GM10266 (cell line): ENCODE results near the gene FGF18.

Experiments used
- DNase-seq: peaks from one replicate; pipeline ENCODE4 v3.0.0; 2012; ENCODE audit errors: extremely low spot score
- TF ChIP-seq, protein P1 (sequence below): IDR thresholded peaks from 2 replicates; pipeline ENCODE4 v1.5.1; 2012; ENCODE audit warnings: mild to moderate bottlenecking, low read depth; ENCODE audit not compliant: control insufficient read depth, insufficient read depth; ENCODE audit errors: missing control alignments

FGF18 gene

DNA sequence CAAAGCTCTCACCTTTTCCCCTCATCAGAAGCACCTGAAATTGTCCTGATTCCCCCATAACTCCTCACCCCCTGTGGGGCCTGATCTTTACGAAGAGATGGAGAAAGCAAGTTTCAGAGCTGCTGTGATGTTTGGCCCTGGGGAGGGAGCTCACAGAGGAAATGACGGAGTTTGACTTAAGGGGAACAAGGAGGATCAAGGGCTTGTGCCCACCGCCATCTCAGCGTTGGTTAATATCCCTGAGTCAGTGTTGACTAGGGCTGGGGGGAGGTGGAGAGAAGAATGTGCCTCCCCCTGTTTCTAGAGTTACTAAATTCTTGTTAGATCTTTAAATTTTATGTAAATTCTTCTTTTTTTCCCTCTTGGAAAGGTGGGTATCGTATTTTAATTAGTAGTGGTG, 27.8 kb downstream of the FGF18 start:
- DNase-seq: no peak
- TF ChIP-seq, protein P1, sequence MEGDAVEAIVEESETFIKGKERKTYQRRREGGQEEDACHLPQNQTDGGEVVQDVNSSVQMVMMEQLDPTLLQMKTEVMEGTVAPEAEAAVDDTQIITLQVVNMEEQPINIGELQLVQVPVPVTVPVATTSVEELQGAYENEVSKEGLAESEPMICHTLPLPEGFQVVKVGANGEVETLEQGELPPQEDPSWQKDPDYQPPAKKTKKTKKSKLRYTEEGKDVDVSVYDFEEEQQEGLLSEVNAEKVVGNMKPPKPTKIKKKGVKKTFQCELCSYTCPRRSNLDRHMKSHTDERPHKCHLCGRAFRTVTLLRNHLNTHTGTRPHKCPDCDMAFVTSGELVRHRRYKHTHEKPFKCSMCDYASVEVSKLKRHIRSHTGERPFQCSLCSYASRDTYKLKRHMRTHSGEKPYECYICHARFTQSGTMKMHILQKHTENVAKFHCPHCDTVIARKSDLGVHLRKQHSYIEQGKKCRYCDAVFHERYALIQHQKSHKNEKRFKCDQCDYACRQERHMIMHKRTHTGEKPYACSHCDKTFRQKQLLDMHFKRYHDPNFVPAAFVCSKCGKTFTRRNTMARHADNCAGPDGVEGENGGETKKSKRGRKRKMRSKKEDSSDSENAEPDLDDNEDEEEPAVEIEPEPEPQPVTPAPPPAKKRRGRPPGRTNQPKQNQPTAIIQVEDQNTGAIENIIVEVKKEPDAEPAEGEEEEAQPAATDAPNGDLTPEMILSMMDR: no peak

DNA sequence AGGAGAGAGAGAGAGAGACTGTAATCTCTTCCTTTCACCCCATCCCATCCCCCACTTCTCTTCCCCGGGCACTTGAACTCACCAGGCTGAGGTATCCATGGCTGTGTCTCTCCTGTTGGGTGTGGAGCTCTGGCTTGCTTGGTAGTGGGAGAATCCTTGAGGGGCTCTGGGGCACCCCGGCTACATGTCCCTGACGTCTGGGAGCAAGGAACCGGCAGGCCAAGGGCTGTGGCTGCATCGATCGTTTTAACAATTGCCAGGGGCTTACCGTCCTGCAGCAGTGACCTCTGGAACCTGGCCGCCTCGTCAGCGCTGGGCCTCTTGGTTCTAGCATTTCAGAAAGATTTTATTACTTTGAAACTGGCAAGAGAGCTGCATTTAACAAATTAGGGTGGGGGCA, 30.0 kb downstream of the FGF18 start:
- TF ChIP-seq, protein P1: no peak
- DNase-seq: no peak

GRCh38 chr5:171450423-171451331, 31.2 kb downstream of the FGF18 start:
- TF ChIP-seq, protein P1: no peak
- no peak for DNase-seq

- TF ChIP-seq, protein P1: no peak
- no peak for DNase-seq
These were observed 32.0 kb downstream of the FGF18 start for GRCh38 chr5:171451421-171451820.

DNA sequence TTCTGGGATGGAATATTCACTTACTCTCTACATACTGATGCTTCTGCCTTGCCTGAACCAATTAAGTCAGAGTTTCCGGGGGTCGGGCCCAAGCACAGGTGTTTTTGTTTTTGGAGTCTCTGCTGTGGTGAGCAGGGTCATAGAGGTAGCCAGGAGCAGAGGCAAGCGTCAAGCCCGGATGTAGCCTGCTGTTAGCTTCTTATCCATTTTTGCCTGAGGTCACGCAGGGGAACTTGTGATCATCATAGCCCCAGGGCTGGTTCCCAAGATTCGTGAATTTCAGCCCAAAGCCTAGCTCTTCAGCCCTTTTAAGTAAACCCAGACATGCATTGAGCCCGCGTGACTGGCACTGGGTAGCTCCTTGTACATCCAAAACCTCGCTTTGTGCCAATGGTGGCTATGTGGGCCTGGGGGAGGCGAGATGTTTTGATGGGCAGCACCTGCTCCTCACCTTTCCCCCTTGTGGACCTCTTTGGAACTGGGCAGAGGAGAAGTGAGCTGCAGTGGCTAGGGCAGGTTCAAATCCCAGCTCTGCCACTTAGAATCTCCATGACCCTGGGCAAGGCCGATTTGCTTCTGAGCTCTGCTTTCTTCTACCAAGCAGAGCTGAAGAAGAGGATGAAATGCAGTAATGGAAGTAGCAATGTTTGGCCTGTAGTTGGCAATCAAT, 33.7 kb downstream of the FGF18 start:
- no peak for DNase-seq
- TF ChIP-seq, protein P1: no peak

GRCh38 chr5:171453988-171454387, 34.5 kb downstream of the FGF18 start:
- DNase-seq: no peak
- TF ChIP-seq, protein P1: no peak

- TF ChIP-seq, protein P1: no peak
- DNase-seq: no peak
These were observed 35.1 kb downstream of the FGF18 start for GRCh38 chr5:171454549-171454948.
